BE2C (cell line): Measurements from ENCODE around the gene NHSL1.

Source experiments
- DNase-seq: peaks from one replicate; pipeline ENCODE4 v3.0.0-alpha.2; 2020
- H3K27me3 ChIP-seq: fragments of 250-450 bp; sonication (Bioruptor Pico); 2 replicates; pipeline ENCODE4 v1.5.1; 2020; ENCODE audit warnings: mild to moderate bottlenecking
- H3K36me3 ChIP-seq: fragments of 250-450 bp; sonication (Bioruptor Pico); 2 replicates; pipeline ENCODE4 v1.5.1; 2020; ENCODE audit warnings: mild to moderate bottlenecking
- H3K4me1 ChIP-seq: fragments of 250-450 bp; sonication (Bioruptor Pico); 2 replicates; pipeline ENCODE4 v1.5.1; 2020
- H3K4me3 ChIP-seq: 2 replicates; pipeline ENCODE4 v1.5.1; 2011; ENCODE audit warnings: low read depth, low read length
- H3K9me3 ChIP-seq: fragments of 250-450 bp; sonication (Bioruptor Pico); 2 replicates; pipeline ENCODE4 v1.5.1; 2020
- CTCF ChIP-seq: IDR thresholded peaks from 2 replicates; pipeline ENCODE4 v1.5.1; 2012; ENCODE audit warnings: mild to moderate bottlenecking, low read depth, low read length

NHSL1 gene

DNA sequence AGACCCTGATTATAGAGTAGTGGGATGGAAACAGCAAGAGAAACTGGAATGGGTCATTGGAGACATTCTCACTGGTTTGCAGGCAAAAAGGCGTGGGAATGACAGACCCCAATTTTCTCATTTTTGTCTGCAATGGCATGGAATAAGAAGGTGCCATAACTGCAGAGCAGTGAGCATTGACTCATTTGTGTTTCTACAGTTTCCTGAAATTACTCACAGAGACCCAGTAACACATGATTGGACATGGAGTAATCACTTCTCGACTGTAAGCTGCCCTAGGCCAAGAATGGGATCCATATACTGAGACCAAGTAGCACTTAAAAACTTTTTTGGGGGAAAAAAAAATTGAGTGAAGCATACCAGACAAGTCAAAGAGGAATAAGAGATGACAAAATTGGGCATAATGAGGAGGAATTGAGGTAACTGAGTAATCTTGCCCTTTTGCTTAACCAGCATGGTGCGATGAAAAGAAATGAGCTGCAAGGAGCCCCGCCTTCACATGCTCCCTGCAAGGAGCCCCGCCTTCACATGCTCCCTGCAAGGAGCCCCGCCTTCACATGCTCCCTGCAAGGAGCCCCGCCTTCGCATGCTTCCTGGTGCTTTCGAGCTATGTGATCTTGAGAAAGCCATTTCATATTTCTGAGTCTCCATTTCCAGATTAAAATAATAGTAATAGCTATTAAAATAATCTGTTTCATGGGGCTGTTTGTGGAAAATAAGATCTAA is 44.1 kb downstream of the NHSL1 start:
- H3K9me3 ChIP-seq: no peaks in the 10 kb centered on the region
- H3K4me1 ChIP-seq: no peaks in the 10 kb centered on the region
- DNase-seq: no peak
- H3K36me3 ChIP-seq: no peaks in the 10 kb centered on the region
- no peak for TF ChIP-seq CTCF
- peaks cover 4% of the 10 kb centered on the region; the same call in 1 of the 2 replicates for H3K27me3 ChIP-seq
- H3K4me3 ChIP-seq: no peak overlapping the region

GRCh38 chr6:138451043-138451442 is 48.3 kb downstream of the NHSL1 start:
- Histone ChIP-seq H3K4me1 (no peaks in the 10 kb centered on the region), H3K27me3 (peaks cover 23% of the 10 kb centered on the region), H3K36me3 (no peaks in the 10 kb centered on the region), H3K4me3 (no peak overlapping the region), H3K9me3 (no peaks in the 10 kb centered on the region)
- DNase-seq: no peak
- no peak for TF ChIP-seq CTCF

- no peak for DNase-seq
- H3K4me3 ChIP-seq: no peak overlapping the region
- H3K36me3 ChIP-seq: no peaks in the 10 kb centered on the region
- no peaks in the 10 kb centered on the region for H3K9me3 ChIP-seq
- TF ChIP-seq CTCF: no peak
- H3K4me1 ChIP-seq: no peaks in the 10 kb centered on the region
- H3K27me3 ChIP-seq: peaks cover 29% of the 10 kb centered on the region
Measured at GRCh38 chr6:138450445-138450844, 48.8 kb downstream of the NHSL1 start.

DNA sequence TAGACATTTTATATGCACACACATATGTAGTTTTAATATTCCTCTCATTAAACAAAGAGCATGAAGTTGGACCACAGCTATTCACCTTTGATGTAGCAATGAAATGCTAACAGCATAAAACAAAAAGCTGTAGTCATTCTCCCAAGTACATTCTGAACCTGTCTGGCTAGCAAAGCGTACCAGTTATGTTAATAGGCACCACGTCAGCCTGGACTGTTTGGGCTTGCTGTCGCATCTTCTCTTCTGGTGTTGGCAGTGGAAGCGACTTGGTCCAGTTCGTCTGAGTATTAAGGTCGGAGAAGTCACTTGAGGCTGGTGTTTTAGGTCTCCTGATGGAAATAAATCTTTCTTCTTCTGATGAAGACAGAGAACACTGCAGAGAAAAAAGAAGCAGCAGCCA is 52.5 kb downstream of the NHSL1 start:
- DNase-seq: no peak
- TF ChIP-seq CTCF: no peak
- H3K36me3 ChIP-seq: no peaks in the 10 kb centered on the region
- H3K4me1 ChIP-seq: no peaks in the 10 kb centered on the region
- H3K9me3 ChIP-seq: no peaks in the 10 kb centered on the region
- H3K27me3 ChIP-seq: peaks cover 33% of the 10 kb centered on the region
- H3K4me3 ChIP-seq: no peak overlapping the region

DNA sequence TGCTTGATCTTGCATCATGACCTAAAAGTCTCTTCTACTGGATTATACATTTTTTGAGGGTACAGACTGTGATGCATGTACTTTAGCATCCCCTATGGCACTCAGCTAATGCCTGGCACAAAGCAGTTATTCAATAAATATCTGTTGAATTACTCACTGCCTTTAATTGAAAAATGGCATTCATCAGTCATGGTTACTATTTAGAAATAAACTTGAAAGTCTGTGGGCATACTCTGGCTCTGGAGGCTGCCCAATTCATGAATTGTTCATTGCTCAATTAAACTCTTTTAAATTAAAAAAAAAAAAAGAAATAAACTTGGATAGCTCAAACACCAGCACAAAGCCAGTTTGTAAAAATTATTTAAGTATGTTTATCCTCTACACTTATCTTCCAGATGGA is 55.3 kb downstream of the NHSL1 start:
- Histone ChIP-seq H3K9me3 (no peaks in the 10 kb centered on the region), H3K36me3 (no peaks in the 10 kb centered on the region), H3K27me3 (peaks cover 53% of the 10 kb centered on the region), H3K4me1 (no peaks in the 10 kb centered on the region), H3K4me3 (no peak overlapping the region)
- no peak for TF ChIP-seq CTCF
- DNase-seq: no peak

DNA sequence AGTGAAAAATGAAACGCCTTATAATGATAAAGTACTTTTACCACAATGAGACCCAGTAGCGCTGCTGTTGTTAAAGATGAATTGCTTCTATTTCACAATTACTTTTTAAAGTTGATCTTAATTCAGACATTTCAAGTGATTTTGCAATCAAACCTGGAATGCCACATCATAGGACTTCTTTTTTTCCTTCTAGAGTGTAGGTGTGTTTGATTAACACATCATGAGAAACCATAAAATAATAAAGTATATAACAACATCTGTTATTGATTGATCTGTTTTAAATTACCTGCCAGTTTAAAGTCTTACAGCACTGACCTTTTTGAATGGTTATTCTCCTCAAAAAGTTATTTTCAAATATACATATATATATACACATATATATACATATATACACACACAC is 56.6 kb downstream of the NHSL1 start:
- no peak for TF ChIP-seq CTCF

More for the DNA sequence above, 56.6 kb downstream of the NHSL1 start:
- DNase-seq: no peak
- Histone ChIP-seq H3K9me3 (no peaks in the 10 kb centered on the region), H3K4me3 (no peak overlapping the region), H3K4me1 (no peaks in the 10 kb centered on the region), H3K36me3 (no peaks in the 10 kb centered on the region), H3K27me3 (peaks cover 50% of the 10 kb centered on the region)
